BJ (cell line): ENCODE measurements around the gene KRT80. TPM values are rescaled to one million over a fixed set of nuclear protein-coding genes. Genes with fewer than 3 reads are reported as not detected.

Experiments
- CTCF ChIA-PET: fragments of 350-600 bp; formaldehyde crosslinking; extraction: SDS; loops from one replicate; lab custom pipeline; 2021; ENCODE audit warnings: antibody characterized with exemption, inconsistent platforms; lab: Yijun Ruan, JAX
- POLR2A ChIA-PET: fragments of 300-600 bp; sonication (Branson Sonifier 250); formaldehyde crosslinking; extraction: SDS; loops from one replicate; lab custom pipeline; 2021; ENCODE audit warnings: antibody characterized with exemption; lab: Charles Lee
- DNase-seq: peaks from one replicate; pipeline ENCODE4 v3.0.0-alpha.2; 2011; ENCODE audit warnings: low read depth
- H3K27me3 ChIP-seq: 2 replicates; pipeline ENCODE4 v1.6.0; 2011; ENCODE audit warnings: low read length; ENCODE audit not compliant: control insufficient read depth, insufficient read depth
- H3K36me3 ChIP-seq: 2 replicates; pipeline ENCODE4 v1.5.1; 2011; ENCODE audit warnings: low read length; ENCODE audit not compliant: control insufficient read depth, insufficient read depth
- H3K4me3 ChIP-seq: 2 replicates; pipeline ENCODE4 v1.5.1; 2011; ENCODE audit warnings: low read depth, mild to moderate bottlenecking, control low read depth, low read length
- CTCF ChIP-seq: IDR thresholded peaks from 2 replicates; pipeline ENCODE4 v1.5.1; 2011; ENCODE audit warnings: low read depth, mild to moderate bottlenecking, control low read depth, inconsistent platforms, low read length, moderate library complexity; ENCODE audit not compliant: insufficient read depth
- polyA plus RNA-seq: library from polyadenylated mRNA; depleted of rRNA; stranded (reverse); fragments of >200 nt; gene quantifications from 2 replicates; pipeline ENCODE4 v1.2.3, GENCODE V29; 2011

The KRT80 gene
- polyA plus RNA-seq, 1 experiment = 5.9 TPM

DNA sequence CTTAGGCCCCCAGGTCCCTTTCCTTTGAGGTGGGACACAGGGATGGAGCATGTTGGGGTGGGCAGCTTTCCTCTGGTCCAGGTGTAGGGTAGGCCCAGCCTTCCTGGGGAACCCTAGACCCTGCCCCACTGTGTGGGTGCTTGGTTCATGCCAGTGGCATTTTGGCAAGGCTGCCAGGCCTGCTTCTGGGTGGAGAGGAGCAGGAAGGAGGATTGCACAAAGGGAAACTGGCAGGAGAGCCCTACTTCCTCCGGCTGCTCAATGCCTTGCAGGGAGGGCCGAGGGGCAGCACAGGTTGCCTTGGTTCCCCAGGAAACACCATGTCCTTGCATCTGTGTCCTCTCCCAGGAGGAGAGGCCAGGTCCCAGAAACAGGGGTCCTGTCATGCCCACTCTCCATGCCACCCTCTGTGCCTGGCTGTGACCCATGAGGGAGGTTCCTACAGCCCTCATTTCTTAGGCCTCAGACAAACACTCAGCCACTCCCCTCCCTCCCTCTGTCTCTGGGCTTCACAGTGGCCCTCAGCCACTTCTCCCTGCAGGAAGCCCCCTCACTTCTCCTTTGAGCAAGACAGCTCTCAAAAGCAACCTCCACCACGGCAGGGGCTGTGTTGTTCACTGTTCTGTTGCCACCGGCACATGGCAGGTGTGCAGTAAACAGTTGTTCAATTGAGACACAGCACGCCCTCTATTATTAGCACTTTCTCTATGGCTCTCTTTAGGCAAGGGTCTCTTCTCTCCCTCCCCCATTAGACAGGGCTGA, 6.8 kb upstream of the KRT80 start:
- no peaks in the 10 kb centered on the region for H3K27me3 ChIP-seq
- H3K4me3 ChIP-seq = no peak overlapping the region
- DNase-seq = no peak
- TF ChIP-seq CTCF = no peak
- ChIA-PET CTCF (interaction anchor here (1.7 to 3.8 kb wide), 3 partner anchors 9 to 81 kb away, joined by 4 to 20 read pairs (median 5); no protein-coding TSS in a partner anchor), POLR2A (no interaction called here)
- H3K36me3 ChIP-seq = no peaks in the 10 kb centered on the region

- POLR2A ChIA-PET = no interaction called here
- CTCF ChIA-PET = interaction anchor here (1.0 to 1.7 kb wide), 3 partner anchors 9 to 16 kb away, joined by 3 to 4 read pairs (median 3); no protein-coding TSS in a partner anchor
- Histone ChIP-seq H3K4me3 (no peak overlapping the region), H3K36me3 (no peaks in the 10 kb centered on the region), H3K27me3 (no peaks in the 10 kb centered on the region)
- TF ChIP-seq CTCF = no peak
- no peak for DNase-seq
Observed at GRCh38 chr12:52197371-52198231, 5.8 kb upstream of the KRT80 start.

DNA sequence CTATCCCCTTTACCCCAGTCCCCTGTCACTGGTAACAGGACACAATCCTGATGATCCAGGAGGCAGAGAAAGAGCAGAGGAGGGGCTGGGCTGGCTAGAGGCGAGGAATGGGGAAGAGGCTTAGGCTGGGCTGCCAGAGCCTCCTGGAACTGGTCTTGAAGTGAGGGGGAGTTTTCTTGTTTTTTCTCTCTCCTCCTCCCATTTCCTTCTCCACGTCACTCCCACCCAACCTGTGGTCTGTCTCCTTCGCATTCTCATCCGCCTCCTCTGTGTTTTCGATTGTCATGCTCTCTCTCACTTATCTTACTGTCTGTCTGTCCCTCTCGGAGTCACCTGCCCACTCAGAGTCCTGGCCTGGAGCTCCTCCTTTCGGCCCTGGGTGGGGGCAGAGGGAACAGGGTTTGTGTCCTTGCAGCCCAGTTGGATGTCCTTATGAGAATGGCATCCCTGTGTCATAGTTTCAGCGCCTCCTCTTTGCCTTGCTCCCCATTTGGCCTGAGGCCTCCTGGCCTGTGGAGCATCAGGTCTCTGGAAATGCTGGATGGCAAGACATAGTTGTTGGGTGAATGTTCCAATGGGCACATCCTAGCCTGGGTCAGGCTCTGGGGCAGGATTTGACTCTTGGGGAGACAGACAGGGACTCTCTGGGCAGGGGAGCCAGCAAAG, 3.4 kb upstream of the KRT80 start:
- CTCF ChIA-PET = interaction anchor here (1.0 to 7.9 kb wide), 2 partner anchors 17 to 84 kb away, joined by 3 to 45 read pairs; no protein-coding TSS in a partner anchor
- no peaks in the 10 kb centered on the region for H3K36me3 ChIP-seq
- no peak for DNase-seq
- no peaks in the 10 kb centered on the region for H3K27me3 ChIP-seq
- POLR2A ChIA-PET = no interaction called here
- TF ChIP-seq CTCF = no peak
- H3K4me3 ChIP-seq = no peak overlapping the region

DNA sequence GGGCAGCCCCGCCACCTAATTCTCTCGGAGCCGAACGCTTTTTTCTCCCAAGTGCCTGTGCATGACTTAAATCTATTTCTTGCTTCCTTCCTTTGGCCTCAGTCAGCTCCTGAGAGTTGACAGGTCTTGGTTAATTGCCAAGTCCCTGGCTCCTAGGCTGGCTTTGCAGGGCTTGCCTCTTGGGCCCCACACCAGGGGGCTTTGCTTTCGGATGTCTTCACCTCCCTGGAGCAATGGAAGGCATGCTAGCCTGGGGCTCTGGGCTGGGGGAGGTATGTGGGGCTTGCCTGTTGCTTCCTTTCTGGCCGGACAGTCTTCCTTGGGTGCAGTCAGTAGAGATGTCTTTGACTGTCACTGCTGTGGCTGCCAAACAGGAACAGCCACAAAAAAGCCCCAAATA, 2.2 kb upstream of the KRT80 start:
- DNase-seq = no peak
- CTCF ChIA-PET = interaction anchor here (0.8 to 7.9 kb wide), 4 partner anchors 14 to 85 kb away, joined by 3 to 45 read pairs (median 4); no protein-coding TSS in a partner anchor
- no peaks in the 10 kb centered on the region for H3K36me3 ChIP-seq
- POLR2A ChIA-PET = no interaction called here
- no peaks in the 10 kb centered on the region for H3K27me3 ChIP-seq
- H3K4me3 ChIP-seq = no peak overlapping the region
- TF ChIP-seq CTCF = no peak
